MG63 (cell line): ENCODE results near the gene RNF130. TPM values are rescaled to one million over a fixed set of nuclear protein-coding genes. Genes with fewer than 3 reads are reported as not detected.
"Not testable (repeated sequence)": the region's sequence is repeated elsewhere in the genome, so short reads cannot be mapped to it uniquely, and the experiment has no call there.

Experiments
- DNase-seq: peaks from one replicate; pipeline ENCODE4 v3.0.0-alpha.2; 2020
- H3K27me3 ChIP-seq: fragments of 250-450 bp; sonication (Bioruptor Pico); 2 replicates; pipeline ENCODE4 v1.5.1; 2020; ENCODE audit warnings: mild to moderate bottlenecking, moderate library complexity
- H3K36me3 ChIP-seq: fragments of 250-450 bp; sonication (Bioruptor Pico); 2 replicates; pipeline ENCODE4 v1.5.1; 2020; ENCODE audit warnings: mild to moderate bottlenecking, moderate library complexity
- H3K4me3 ChIP-seq: fragments of 250-450 bp; sonication (Bioruptor Pico); 2 replicates; pipeline ENCODE4 v1.5.1; 2020; ENCODE audit warnings: mild to moderate bottlenecking, moderate library complexity
- H3K9me3 ChIP-seq: fragments of 250-450 bp; sonication (Bioruptor Pico); 2 replicates; pipeline ENCODE4 v1.5.1; 2020; ENCODE audit warnings: mild to moderate bottlenecking, moderate library complexity
- total RNA-seq: library from RNA; depleted of rRNA; stranded (reverse); fragments of >200 nt; shearing (Covaris generic); gene quantifications from 2 replicates; pipeline ENCODE4 v1.2.3, GENCODE V29; 2014; ENCODE audit warnings: low replicate concordance

The RNF130 gene
- total RNA-seq, 1 experiment from 2014 or later, result 92.1 TPM

DNA sequence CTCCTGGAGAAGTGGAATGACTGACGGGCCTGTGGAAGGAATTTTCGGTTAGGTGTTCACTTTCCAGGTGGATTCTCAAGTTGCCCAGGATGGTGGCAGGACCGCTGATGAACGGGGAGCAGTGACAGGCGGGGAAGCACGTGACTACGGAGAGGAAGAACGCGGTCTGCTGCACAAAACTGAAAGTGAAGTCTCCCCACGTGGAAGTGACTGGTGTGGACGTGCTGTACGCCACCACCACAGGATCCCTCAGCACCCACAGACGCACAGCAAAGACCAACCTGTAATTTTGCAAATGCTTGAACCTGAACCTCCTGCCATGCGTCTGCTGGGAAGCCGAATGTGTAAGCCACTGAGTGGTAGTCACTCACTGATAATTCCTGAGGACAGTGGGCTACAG, 51.4 kb downstream of the RNF130 start:
- Histone ChIP-seq H3K9me3 (no peaks in the 10 kb centered on the region; the same call in 1 of the 2 replicates), H3K4me3 (no peak overlapping the region), H3K27me3 (no peaks in the 10 kb centered on the region), H3K36me3 (0 out of 2 replicates have a peak, but pooled peaks cover 4% of the 10 kb centered on the region)
- no peak for DNase-seq

DNA sequence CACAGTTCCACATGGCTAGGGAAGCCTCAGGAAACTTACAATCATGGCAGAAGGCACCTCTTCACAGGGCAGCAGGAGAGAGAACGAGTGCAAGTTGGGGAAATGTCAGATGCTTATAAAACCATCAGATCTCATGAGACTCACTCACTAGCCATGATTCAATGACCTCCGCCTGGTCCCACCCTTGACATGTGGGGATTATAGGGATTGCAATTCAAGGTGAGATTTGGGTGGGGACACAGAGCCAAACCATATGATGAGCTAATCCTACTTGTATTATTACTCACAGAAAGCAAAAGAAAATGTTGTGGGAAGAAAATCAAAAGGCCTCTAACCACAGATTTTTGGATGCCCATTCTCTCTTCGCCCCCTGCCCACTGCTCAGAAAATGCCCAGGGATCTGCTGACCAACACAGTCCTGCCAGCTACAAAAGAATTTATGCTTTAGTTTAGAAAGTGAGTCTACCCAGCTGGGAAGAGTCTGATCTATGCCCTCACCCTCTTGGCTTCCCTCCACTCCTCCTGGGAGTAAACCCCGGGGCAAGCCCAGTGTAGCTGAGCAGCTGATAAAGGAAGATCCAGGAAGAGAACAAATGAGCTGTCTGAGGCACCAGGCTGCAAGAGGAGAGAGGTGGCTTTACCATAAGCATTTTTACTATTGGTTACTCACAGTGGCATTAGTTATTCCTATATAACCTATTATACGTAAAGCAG, 53.1 kb downstream of the RNF130 start:
- peak; percentile 19 for DNase-seq
- Histone ChIP-seq H3K9me3 (no peaks in the 10 kb centered on the region; the same call in 1 of the 2 replicates), H3K4me3 (no peak overlapping the region), H3K27me3 (no peaks in the 10 kb centered on the region), H3K36me3 (0 out of 2 replicates have a peak, but pooled peaks cover 4% of the 10 kb centered on the region)

DNA sequence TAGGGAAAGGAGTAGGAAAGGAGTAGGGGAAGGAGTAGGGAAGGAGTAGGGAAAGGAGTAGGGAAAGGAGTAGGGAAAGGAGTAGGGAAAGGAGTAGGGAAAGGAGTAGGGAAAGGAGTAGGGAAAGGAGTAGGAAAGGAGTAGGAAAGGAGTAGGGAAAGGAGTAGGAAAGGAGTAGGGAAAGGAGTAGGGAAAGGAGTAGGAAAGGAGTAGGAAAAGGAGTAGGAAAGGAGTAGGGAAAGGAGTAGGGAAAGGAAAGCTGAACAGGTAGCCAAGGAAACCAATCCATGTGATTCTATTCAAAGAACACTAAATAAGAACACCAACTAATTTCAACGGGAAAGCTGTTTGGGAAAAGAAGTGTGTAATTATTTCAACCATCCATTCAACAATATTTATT, 56.0 kb downstream of the RNF130 start:
- not testable (repeated sequence) for DNase-seq, H3K36me3 ChIP-seq, H3K4me3 ChIP-seq, H3K9me3 ChIP-seq, H3K27me3 ChIP-seq

DNA sequence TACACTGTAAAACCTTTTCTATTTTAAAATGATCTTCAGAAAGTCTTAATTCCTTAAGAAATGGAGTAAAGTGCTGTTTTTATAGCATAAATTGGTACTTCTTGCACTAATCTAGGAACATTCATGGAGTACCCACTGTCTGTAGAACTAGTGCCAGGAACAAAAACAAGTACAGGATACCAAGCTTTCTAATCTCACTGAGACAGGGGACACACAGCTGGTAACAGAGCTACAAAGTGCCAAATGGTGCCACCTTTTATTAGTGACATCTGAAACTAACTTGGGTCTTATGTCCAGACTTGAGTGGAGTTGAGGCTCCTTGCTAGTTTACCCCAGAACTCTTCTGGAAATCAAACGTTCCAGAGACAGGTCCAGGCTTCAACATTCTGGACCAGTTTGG, 57.9 kb downstream of the RNF130 start:
- no peak for DNase-seq
- no peaks in the 10 kb centered on the region for H3K9me3 ChIP-seq
- H3K4me3 ChIP-seq, result no peak overlapping the region
- H3K36me3 ChIP-seq, result peaks cover 5% of the 10 kb centered on the region; the same call in 1 of the 2 replicates
- no peaks in the 10 kb centered on the region for H3K27me3 ChIP-seq

DNA sequence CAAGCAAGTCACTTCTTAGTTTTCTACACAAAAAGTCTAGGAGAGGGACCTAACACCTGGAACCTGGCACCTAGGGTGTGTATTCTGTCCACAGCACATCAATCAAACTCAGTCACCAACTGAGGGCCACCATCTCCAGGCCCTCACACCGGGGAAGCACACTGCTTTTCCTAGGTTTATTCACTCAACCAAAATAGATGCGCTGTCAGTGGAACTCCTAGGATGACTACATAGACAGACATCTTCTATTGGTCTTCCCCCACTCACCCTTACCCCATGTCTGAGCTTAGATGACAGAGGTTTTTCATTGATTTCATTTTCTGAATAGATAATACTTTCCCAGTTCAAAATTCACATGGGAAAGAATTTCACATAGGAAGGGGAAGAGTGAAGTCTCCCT, 59.2 kb downstream of the RNF130 start:
- no peak for DNase-seq
- Histone ChIP-seq H3K27me3 (no peaks in the 10 kb centered on the region), H3K36me3 (peaks cover 5% of the 10 kb centered on the region; the same call in 1 of the 2 replicates), H3K4me3 (no peak overlapping the region), H3K9me3 (no peaks in the 10 kb centered on the region)

DNA sequence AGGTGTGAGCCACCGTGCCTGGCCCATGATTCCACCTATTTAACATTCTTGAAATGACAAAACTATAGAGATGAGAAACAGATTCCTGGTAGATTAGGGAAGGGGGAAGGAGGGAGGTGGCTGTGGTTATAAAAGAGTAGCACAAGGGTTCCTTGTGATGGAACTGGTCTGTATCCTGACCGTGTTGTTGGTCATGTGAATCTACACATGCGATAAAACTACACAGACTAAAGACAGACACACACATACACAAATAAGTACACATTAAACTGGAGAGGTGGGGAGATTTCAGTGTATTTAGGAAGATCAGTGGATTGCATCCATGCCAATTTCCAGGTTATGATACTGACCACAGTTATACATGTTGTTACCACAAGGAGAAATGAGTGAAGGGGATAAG, 60.9 kb downstream of the RNF130 start:
- Histone ChIP-seq H3K4me3 (no peak overlapping the region), H3K27me3 (no peaks in the 10 kb centered on the region), H3K9me3 (no peaks in the 10 kb centered on the region), H3K36me3 (peaks cover 5% of the 10 kb centered on the region; the same call in 1 of the 2 replicates)
- DNase-seq, result no peak

DNA sequence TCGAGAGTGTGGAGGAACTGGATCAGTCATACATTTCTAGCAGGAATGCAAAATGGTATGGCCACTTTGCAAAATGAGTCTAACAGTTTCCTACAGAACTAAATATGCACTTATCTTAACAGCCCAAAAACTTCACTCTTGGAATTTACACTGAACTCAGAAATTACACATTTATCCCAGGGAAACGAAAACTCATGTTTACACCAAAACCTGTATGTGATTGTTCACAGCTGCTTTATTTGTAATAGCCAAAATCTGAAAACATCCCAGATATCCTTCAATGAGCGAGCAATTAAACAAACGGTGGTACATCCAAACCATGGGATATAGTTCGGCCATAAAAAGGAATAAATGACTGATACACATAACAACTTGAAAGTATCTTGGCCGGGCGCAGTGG, 62.0 kb downstream of the RNF130 start:
- no peak overlapping the region for H3K4me3 ChIP-seq
- H3K36me3 ChIP-seq, result peaks cover 5% of the 10 kb centered on the region; the same call in 1 of the 2 replicates
- no peaks in the 10 kb centered on the region for H3K9me3 ChIP-seq
- no peaks in the 10 kb centered on the region for H3K27me3 ChIP-seq
- no peak for DNase-seq

DNA sequence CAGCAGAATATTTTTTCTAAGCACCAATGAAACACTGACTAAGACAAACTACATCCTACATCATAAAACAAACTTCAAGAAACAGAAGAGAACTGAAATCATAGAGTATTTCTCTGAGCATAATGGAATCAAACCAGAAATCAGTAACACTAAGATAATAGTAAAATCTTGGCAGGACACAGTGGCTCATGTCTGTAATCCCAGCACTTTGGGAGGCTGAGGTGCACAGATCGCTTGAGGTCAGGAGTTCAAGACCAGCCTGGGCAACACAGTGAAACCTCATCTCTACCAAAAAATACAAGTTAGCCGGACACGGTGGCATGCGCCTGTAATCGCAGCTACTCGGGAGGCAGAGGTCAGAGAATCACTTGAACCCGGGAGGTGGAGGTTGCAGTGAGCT, 63.1 kb downstream of the RNF130 start:
- peaks cover 5% of the 10 kb centered on the region; the same call in 1 of the 2 replicates for H3K36me3 ChIP-seq
- H3K27me3 ChIP-seq, result no peaks in the 10 kb centered on the region
- H3K9me3 ChIP-seq, result no peaks in the 10 kb centered on the region
- no peak for DNase-seq
- H3K4me3 ChIP-seq, result no peak overlapping the region

DNA sequence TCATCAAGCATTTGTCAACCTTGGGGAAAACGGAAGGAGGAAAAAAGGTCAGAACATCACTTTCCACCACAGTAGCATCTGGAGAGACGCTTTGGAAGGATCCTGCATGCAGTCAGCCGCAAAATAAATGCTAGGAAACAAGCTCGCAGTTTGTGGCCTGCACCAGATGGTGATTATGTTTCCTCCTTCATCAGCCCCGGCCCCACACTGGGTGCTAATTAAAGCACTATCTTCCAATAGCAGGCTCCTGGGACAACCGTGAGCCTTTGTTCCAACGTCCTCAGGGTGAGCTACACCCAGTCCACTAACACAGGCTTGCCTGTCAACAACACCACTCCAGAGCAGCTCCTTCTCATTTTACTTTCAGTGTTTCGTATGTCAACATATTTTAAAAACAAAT, 64.0 kb downstream of the RNF130 start:
- Histone ChIP-seq H3K4me3 (no peak overlapping the region), H3K36me3 (peaks cover 5% of the 10 kb centered on the region; the same call in 1 of the 2 replicates), H3K9me3 (no peaks in the 10 kb centered on the region), H3K27me3 (no peaks in the 10 kb centered on the region)
- DNase-seq, result no peak

DNA sequence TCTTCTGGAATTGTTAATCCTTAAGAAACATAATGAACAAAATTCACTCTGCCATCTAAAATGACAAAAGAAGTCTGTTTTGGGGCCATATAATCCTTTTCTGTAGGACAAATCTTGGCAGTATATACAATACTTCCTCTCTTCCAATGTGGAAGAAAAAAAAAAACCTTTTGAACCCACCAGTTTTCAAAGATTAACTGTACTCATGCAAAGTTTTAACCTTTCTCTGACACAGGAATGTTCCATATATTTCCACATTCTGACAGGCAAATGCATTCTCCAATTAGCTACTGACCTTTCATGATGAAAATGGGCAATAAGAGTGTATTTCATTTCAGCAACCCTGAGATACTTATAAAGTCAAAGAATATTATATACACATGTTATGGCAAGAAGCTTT, 65.4 kb downstream of the RNF130 start:
- DNase-seq, result no peak
- H3K36me3 ChIP-seq, result peaks cover 8% of the 10 kb centered on the region; the same call in 1 of the 2 replicates
- H3K27me3 ChIP-seq, result no peaks in the 10 kb centered on the region
- no peaks in the 10 kb centered on the region for H3K9me3 ChIP-seq
- no peak overlapping the region for H3K4me3 ChIP-seq

DNA sequence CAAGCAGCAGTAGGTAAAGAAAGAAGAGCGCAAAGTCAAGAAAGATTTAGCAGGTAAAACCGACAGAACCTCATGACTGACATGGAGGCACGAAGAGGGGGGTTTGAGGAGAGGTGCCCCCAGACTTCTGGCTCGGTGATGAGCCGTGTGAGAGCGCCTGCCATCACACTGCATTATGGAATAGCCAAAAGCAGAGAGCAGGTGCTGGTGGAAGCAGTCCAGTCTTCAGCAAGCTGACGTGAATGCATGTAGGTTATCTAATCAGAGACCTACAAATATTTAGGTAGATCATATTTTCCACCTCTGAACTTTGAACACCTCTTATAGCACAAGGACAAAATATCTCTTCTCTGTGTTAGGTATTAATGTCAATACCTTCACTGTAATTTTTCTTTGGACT, 68.4 kb downstream of the RNF130 start:
- DNase-seq, result no peak
- H3K27me3 ChIP-seq, result no peaks in the 10 kb centered on the region
- H3K9me3 ChIP-seq, result 0 out of 2 replicates have a peak, but pooled peaks cover under 1% of the 10 kb centered on the region

DNA sequence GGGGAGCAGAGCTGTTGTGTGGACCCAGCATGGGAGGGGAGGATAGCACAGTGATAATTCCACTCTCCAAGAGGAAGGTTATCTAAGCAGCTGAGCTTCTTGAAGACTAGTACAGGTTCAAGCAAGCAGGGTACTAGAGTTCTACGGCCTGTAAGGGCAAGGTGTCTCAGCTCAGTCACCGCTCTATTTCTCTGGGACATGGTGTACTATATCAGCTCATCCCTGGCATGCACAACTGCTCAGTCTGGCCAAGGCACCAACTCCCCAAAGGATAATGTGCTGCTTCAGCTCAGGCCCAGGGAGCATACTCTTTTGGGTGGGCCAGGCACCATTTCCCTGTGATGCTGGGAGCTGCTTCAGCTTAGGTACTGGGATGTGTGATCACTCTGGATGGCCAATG, 69.8 kb downstream of the RNF130 start:
- Histone ChIP-seq H3K9me3 (peaks cover 5% of the 10 kb centered on the region; the same call in 1 of the 2 replicates), H3K36me3 (peaks cover 2% of the 10 kb centered on the region; the same call in 1 of the 2 replicates), H3K4me3 (no peak overlapping the region), H3K27me3 (no peaks in the 10 kb centered on the region)
- no peak for DNase-seq

More for the DNA sequence above, 68.4 kb downstream of the RNF130 start:
- no peak overlapping the region for H3K4me3 ChIP-seq
- peaks cover 2% of the 10 kb centered on the region; the same call in 1 of the 2 replicates for H3K36me3 ChIP-seq

DNA sequence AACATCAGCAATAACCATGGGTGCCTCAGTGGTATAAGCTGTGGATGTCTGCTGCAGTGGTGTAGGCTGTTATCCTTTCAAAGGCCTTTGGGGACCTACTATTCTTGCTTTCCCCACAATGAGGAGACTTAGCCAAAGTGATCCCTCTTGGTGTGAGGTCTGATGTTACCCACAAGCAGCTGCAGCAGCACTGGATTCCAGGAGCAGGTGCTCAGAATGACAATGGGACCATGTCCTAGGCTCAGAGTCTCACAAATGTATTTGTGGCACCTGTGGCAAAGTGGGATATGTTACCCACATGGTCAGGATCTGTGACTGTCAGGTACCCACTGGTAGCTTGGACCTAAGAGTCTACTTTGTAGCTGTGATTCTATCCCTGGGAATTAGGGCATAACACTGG, 70.4 kb downstream of the RNF130 start:
- no peak overlapping the region for H3K4me3 ChIP-seq
- peaks cover 11% of the 10 kb centered on the region for H3K9me3 ChIP-seq
- DNase-seq, result no peak
- H3K36me3 ChIP-seq, result peaks cover 2% of the 10 kb centered on the region; the same call in 1 of the 2 replicates
- no peaks in the 10 kb centered on the region for H3K27me3 ChIP-seq

DNA sequence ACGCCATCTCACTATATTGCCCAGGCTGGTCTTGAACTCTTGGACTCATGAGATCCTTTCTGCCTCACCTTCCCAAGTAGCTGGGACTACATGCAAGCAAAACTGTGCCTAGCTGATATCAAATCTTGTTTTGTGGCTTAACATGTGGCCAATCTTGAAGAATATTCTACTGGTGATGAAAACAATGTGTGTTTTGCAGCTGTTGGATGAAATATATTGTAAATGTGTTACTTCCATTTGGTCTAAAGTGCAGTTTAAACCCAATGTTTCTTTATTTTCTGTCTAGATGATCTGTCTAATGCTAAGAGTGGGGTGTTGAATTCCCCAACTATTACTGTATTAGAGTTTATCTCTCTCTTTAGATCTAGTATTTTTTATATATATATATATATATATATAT, 73.1 kb downstream of the RNF130 start:
- peaks cover 21% of the 10 kb centered on the region for H3K9me3 ChIP-seq
- H3K4me3 ChIP-seq, result no peak overlapping the region
- H3K36me3 ChIP-seq, result peaks cover 2% of the 10 kb centered on the region; the same call in 1 of the 2 replicates
- no peaks in the 10 kb centered on the region for H3K27me3 ChIP-seq
- DNase-seq, result no peak

DNA sequence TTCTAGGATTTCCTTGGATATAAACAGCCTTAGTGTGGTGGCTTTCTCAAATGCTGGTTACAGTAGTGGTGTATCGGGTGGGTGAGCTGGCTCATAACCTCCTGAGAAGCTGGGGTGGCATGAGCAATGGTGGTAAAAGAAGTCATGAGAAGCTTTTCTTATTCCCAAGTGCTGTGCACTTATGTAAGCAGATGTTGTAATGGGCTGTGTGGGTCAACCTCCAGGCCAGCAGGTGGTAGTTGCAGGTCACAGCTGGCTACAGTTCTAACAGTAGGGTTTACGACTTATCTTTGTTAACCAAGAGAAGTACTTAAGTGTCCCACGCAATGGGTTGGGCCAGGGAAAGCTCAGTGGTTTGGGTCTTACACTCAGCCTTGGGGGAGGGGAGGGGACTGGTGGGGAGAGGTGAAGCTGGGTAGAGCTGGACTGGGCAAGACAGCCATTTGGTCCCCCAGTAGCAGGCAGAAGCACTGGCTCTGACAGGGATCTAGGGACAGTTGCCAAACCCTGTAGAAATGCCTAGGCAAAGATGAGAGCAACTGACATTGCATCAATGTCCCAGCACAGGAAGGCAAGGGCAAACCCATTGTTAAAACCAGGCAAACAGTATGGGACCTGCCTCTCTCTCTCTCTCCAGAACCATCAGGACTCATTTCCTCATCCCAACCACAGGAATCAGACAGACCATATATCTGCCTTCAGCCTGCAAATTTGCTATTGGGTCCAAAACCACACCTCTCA, 76.8 kb downstream of the RNF130 start:
- H3K9me3 ChIP-seq, result peaks cover 21% of the 10 kb centered on the region
- no peak for DNase-seq
- H3K4me3 ChIP-seq, result no peak overlapping the region
- H3K36me3 ChIP-seq, result no peaks in the 10 kb centered on the region
- no peaks in the 10 kb centered on the region for H3K27me3 ChIP-seq

DNA sequence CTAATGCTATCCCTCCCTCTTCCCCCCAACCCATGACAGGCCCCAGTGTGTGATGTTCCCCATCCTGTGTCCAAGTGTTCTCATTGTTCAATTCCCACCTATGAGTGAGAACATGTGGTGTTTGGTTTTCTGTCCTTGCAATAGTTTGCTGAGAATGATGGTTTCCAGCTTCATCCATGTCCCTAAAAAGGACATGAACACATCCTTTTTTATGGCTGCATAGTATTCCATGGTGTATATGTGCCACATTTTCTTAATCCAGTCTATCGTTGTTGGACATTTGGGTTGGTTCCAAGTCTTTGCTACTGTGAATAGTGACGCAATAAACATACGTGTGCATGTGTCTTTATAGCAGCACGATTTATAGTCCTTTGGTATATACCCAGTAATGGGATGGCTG, 78.7 kb downstream of the RNF130 start:
- peaks cover 17% of the 10 kb centered on the region for H3K9me3 ChIP-seq
- H3K27me3 ChIP-seq, H3K36me3 ChIP-seq, H3K4me3 ChIP-seq, DNase-seq: not testable (repeated sequence)

DNA sequence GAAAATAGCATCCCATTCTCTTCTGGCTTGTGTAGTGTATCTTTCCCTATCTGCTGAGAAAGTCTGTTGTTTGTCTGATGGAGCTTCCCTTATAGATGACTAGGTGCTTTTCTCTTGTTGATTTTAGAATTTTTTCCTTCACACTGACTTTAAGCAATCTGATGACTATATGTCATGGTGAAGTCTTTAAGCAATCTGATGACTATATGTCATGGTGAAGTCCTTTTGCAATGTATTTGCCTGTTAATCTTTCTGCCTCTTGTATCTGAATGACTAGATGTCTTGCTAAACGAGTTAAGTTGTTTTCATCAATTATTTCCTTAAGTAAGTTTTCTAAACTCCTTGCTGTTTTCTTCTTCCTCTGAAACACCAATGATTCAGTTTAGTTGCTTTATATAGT, 80.5 kb downstream of the RNF130 start:
- H3K9me3 ChIP-seq, result peaks cover 10% of the 10 kb centered on the region
- no peaks in the 10 kb centered on the region; the same call in 1 of the 2 replicates for H3K36me3 ChIP-seq
- H3K27me3 ChIP-seq, result no peaks in the 10 kb centered on the region
- DNase-seq, result no peak
- H3K4me3 ChIP-seq, result no peak overlapping the region
